G401.6 (cell line): ENCODE measurements around the gene TSSK3.
"Not testable (repeated sequence)": the region's sequence is repeated elsewhere in the genome, so short reads cannot be mapped to it uniquely, and the experiment has no call there.

Source experiments
- FAIRE-seq: peaks from 2 replicates; lab custom pipeline; 2012; peaks lifted over from hg19 to GRCh38; lab: Jason Lieb, UNC

The TSSK3 gene

DNA sequence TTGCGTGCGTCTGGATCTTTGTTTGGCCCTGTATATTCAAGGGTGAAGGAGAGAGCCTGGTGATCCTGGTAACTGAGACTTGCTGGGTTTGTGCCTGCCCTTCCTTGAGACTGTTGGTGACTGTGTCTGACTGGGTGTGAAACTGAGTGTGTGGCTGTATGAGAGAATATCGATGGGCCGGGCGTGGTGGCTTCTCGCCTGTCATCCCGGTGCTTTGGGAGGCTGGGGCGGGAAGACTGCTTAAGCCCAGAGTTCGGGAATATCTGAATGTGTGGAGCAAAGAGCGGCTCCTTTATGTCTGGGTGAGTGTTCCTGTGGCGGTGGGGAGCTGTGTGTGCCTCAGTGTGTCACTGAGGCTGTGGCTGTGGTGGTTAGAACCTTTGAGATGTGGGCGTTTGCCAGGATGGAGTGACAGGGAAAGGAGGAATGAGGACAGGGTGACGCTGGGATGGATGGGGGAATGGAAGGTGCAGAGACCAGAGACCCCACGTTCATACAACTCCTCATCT is 23.6 kb upstream of the TSSK3 start:
- FAIRE-seq: no peak

DNA sequence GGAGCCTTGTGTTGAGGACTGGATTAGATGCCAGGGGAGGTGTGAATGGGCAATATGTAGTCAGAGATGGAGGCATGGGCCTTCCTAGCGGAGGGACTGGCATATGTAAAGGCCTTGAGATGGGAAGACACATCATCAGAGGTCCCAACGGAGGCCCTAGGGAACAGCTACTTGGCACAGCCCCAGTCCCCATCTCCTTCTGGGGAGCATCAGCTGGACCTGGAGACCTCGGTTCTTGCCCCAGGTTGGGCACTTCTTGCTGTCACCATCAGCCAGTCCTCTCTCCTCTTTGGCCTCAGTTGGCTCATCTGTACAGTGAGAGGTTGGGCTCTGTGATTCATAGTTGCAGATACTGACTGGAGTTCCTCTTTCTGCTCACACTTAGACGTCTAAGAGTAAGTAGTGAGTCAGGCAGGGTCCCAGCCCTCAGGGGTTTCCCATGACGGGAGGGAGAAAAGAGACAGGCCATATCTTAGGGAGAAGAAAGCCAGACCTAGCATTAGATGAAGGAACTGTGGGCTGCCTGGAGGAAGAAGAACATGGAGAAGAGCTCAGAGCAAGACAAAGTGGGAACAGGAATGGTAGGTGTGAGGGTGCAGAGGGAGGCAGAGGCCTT is 22.9 kb upstream of the TSSK3 start:
- FAIRE-seq: no peak

DNA sequence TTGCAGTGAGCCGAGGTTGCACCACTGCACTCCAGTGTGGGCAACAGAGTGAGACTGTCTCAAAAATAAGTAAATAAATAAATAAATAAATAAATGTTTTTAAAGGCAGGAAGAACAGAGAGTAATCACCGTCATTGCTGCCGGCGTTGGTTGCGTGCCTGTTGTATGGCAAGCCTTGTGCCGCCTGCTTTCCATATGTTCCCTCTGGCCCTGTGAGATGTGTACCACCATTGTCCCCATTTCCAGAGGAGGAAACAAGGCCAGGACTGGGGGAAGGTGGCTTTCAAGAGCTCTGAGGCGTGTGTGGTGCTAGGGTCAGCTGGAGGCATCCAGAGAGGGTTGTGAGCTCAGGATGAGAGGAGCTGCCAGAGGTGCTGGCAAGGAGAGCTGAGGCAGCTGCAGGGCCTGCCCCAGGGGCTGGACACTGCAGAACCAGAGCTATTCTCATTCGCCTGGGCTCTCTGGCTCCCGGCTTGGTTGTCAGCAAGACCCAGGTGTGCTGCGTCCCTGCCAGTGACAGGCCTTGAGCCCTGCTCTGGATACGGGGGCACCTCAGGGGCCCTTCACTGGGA is 21.1 kb upstream of the TSSK3 start:
- FAIRE-seq: no peak

DNA sequence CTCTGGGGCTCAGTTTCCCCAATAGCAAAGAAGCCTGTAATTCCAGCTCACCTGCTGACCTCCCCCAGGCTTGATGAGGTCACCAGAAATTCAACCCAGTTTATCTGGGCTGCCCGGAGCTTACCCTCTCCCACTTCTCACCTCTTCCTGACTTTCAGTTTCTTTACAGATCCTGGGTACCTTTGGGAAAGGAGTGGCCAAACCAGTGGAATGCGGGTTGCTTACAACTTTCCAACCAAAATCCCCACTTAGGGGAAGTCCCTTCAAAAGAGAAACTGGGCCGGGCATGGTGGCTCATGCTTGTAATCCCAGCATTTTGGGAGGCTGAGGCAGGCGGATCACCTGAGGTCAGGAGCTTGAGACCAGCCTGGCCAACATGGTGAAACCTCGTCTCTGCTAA is 20.4 kb upstream of the TSSK3 start:
- FAIRE-seq: no peak

DNA sequence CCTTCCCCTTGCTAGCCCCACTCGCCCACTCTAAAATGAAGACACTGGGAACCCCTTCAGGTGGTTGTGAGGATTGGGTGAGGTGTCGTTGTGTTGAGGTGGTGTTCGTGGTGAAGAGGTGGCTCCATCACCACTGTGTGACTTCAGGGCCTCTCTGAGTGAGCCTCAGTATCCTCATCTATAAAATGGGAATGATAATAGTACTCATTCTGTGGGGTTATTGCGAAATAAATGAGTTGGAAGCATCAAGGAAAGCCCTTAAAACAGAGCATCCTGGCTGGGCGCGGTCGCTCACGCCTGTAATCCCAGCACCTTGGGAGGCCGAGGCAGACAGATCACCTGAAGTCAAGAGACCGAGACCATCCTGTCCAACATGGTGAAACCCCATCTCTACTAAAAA is 19.6 kb upstream of the TSSK3 start:
- no peak for FAIRE-seq

DNA sequence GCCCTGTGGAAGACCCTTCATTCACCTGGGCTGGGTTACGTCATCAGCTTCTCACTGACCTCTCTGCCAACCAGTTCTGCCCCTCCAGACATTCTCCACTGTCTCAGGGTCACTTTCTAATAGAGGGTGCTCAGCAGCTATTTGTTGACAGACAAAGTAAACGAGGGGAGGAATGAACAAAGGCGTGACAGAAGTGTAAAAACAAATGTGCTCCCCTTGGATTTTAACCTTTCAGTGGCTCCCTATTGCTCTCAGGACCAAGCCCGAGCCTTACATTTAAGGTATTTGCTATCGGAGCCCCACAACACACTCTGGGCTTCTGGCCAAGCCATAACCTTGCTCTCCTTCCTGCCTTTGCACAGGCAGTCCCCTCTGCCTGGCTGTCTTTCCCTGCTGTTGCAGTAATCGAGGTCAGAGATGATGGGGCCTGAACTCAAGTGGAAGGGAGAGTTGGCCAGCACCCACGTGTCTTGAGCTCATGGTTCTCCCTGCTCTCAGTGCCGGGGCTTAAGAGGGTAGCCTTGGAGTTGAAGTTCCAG is 17.0 kb upstream of the TSSK3 start:
- FAIRE-seq: no peak

DNA sequence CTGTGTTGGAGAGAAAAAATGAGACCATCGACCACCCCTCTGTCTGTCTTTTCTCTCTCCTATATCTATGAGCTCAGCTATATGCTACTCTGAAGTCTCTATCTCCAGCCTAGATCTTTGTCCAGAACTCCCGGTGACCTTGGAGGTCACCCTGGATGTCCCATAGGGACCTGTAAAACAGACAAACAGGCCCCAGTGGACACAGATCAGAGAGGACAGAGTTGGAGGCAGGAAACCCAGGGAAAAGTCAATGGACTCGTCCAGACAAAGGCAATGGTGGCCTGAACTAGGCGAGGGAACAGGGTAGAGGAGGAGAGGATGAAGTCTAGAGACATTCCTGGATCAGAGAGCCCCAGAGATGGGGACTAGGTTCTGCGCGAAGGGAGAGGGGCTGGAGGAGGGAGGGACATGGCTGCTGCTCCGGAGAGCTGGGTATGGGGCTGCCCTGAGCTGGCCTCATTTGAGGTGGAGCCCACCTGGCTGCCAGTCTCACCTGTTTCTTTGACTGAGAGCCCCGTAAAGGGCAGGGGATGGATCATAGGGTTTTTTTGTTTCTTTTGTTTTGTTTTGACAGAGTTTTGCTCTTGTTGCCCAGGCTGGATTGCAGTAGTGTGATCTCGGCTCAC is 15.7 kb upstream of the TSSK3 start:
- no peak for FAIRE-seq

DNA sequence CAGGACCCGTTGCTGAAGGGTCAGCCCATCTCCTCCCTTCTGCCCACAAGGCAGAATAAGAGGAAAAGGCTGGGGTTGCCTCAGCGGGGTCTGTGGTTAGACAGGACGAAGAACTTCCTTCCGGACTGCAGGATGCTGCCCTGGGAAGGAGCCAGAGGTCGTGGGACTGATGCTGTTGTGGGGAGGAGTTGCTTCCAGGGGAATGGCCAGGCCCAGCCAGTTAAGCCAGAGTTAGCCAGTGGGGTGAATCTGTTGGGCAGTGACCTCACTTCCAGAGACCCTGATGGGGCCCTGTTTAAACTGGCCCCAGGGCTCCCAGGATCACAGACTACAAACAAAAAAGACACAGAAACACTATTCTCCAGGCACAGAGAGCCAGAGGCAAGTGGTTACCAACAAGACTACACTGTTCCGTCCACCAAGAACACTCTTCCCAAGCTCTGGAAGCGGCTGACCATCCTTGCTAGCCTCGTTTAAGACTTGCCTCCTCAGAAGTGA is 13.1 kb upstream of the TSSK3 start:
- FAIRE-seq: no peak

DNA sequence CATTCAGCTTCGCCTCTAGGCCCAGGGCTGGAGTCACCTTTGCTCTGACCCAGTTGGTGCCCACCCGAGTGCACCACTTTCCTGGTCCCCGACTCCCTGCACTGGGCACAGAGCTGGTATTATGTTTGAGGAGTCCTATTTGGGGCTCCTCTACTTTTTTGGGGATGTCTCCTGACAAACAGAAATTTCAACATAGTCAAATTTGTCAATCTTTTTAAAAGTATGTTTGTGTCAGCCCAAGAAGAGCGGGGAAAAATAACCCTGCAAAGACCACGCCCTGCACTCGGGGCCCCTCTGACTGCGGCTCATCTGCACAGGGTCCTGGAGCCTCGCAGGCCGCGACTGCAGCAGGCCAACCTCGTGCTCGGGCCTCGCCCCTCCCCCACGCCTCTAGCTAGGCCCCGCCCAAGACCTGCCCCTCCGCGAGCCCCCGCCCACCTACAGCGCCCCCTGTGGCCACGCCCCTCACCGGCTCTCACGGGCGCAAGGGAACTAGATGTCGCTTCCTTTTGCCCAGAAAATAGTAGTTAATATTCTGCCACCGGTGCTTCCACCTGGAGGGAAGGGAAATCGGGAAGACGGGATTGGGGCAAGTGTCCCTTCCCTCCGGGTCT is 11.4 kb upstream of the TSSK3 start:
- FAIRE-seq: no peak

DNA sequence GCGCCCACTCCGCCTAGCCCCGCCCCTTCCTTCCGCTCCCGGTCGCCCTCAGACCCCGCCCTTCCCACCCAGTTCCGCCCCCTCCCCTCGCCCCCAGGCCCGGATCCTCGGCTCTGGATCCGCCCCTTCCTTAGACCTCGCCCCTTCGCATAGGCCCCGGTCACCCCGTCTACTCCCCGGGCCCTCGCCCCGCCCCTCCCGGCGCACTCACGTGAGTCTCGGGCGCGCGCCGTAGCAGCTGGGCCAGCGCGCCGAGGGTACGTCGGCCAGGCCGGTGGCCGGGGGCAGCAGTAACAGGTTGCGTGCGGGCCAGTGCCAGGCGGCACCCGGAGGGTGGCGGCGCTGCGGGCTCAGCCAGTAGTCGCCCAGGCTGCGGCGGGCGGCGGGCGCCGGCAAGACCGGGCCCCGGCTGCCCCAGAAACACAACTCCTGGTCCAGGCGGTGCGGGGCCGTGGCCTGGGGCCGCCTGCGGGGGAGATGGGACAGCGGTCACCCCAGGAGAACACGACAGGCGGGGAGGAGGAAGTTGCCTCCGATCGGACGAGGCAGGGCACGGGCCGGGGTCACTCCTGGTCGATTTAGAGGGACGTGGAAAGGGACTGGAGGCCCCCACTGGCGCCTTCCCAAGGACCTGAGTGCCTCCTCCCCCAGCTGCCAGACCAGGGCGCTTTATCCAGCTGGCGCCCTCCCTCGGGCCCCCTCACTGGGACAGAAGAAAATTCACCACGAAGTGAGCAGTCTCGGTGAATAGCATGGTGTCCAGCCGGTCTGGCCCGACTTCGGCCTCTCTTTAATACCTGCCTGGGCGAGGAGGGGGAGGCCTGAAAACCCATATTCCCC is 10.7 kb upstream of the TSSK3 start:
- FAIRE-seq: no peak

DNA sequence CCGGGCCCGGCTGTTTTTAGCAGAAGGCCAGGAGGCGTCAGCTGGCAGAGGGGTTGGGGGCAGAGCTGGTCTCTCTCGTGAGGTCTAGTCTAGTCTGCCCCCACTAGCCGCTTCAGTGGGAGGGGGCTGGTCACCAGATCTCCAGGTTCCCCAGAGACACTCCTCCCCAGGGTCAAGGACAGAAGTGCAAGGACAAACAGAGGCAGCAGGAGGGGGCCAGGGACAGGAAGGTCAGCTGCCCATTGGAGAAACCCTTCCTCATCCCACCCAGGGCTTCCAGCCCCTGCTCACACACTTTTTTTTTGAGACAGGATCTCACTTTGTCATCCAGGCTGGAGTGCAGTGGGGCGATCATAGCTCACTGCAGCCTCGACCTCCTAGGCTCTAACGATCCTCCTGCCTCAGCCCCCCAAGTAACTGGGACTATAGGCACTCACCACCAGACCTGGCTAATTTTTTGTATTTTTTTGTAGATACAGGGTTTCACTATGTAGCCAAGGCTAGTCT is 10.0 kb upstream of the TSSK3 start:
- no peak for FAIRE-seq

DNA sequence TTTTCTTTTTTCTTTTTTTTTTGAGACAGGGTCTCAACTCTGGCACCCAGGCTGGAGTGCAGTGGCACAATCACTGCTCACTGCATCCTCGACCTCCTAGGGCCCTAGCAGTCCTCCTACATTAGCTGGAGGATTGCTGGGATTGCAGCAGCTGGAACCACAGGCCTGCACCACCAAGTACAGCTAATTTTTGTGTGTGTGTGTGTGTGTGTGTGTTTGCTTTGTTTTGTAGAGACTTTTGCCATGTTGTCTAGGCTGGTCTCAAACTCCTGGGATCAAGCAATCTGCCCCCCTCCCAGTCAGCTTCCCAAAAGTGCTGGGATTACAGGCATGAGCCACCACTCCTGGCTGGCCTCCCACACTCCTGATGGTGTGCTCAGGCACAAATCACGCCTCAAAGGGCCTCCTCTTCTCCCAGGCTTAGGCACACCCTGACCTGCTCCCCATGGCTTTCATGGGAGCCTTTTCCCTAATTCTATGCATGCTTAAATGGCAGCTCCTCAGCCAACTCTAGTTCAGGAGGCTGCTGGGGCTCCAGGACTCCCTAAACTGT is 9.4 kb upstream of the TSSK3 start:
- FAIRE-seq: no peak

DNA sequence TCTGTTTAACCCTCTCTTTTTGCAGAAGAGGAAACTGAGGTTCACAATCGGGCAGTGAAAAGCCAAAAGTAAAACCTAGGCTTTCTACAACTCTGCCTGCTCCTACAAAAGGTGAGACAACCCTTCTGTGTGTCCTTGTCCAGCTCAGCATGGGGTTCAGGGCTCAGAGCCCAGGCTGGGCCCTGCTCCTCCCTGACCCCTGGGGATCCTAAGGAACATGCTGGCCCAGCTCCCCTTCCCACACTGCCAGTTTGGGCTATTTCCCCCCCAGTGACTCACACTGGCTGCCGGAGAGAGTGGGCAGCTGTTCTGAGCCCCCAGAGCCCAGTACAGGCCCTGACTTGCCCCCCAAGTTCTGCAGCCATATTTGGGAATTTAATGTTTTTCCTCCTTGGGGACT is 8.9 kb upstream of the TSSK3 start:
- no peak for FAIRE-seq

DNA sequence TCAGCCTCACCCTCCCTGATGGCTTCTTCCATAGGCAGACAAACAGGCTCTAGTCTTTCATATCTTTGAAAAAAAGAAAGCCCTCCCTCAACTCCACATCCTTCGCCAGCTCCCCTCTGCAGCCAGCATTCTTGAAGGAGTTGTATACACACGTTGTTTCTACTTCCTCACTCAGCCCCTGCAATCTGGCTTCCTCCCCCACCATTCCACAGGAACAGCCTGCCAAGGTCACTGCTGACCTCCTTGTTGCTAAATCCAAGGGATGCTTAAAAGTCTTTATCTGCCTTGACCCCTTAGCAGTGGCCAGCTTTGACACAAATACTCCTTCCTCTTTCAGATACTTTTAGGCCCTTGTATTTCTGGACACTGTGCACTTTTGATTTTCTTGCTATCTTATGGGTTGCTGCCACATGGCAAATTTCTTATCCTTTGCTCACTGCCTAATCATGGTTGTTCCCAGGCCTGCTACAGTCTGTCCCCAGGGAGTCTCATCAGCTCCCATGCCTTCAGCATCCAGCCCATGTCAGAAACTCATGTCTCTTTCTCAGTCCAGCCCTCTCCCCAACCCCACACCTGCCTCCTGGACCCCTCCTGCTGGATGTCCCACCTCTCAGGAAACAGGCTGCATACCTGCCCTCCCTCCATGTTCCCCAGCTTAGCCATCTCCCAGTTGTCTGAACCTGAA is 8.3 kb upstream of the TSSK3 start:
- no peak for FAIRE-seq

DNA sequence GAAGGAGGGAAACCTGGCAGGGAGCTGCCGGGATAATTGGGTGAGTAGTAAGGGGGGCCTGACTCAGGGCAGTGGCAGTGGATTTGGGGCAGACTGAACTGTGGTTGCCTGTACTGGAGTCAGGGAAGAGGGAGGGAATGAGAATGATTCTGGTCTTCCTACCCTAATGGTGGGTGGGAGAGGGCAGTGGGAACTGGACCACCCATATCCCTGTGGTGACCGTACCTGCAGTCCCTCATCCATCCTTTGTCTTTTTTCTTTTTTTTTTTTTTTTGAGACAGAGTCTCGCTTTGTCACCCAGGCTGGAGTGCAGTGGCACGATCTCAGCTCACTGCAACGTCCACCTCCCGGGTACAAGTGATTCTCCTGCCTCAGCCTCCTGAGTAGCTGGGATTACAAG is 6.6 kb upstream of the TSSK3 start:
- FAIRE-seq: not testable (repeated sequence)

DNA sequence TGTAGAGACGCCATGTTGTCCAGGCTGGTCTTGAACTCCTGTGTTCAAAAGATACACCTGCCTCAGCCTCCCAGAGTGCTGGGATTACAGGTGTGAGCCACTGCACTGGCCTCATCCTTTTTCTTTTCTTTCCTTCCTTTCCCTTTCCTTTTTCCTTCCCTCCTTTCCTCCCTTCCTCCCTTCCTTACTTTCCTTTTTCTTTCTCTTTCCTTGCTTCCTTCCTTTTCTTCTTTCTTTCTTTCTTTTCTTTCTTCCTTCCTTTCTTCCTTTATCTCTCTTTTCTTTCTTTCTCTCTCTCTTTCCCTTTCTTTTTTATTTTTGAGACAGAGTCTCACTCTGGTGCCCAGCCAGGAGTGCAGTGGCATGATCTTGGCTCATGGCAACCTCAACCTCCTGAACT is 5.9 kb upstream of the TSSK3 start:
- FAIRE-seq: no peak

DNA sequence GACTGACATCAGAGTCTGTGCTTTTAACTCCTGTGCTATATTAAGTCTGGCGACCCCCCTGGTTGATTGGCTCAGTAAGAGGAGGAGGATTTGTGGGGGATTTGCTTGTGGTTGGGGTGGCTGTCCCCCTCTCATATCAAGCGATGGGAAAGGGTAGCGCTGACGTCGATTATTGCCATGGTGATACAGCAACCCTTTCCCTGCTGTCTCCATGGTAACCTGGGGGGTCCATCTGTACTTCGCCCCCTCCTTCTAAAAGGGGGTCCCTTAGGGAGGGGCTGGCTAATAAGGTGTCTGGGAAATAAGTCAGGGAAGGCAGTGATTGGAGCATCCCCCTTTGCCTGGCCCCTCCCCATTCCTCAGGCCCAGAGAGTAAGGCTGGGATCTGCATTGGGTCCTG is 4.7 kb upstream of the TSSK3 start:
- FAIRE-seq: no peak

DNA sequence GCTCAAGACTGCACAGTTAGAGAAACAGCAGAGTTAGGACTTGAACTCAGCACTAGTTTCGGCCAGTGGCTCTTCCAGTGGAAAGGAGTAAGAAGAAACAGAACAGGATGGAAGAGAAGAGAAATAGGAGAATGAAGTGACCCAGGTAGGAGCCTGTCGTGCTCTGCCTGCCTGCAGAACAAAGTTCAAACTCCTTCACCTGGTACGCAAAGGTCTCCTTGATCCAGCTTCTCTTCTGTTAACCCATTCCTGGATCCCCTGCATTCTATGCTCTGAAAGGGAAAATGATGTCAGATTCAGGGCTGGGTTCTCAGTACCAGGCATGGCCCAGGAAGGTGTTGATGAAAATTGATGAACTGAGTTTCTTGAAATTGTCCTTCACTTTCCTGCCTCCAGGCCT is 3.9 kb upstream of the TSSK3 start:
- FAIRE-seq: no peak

DNA sequence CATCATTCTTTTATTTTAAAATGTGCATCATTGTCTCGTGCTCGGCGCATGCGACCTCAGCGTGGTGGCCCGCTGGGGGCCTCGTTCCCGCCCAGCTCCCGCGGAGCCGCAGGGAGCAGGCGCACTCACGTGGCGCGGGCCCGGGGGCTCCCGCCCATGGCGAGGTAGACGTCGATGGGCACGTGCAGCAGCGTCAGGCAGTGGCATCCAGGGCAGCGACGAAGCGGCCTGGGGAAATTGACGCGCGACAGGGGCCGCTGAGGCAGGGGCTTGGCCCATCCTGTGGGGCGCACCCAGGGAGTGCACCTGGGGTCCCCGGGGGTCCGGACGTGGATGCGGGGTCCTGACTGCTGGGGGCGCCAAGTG is 1.0 kb upstream of the TSSK3 start:
- FAIRE-seq: no peak

DNA sequence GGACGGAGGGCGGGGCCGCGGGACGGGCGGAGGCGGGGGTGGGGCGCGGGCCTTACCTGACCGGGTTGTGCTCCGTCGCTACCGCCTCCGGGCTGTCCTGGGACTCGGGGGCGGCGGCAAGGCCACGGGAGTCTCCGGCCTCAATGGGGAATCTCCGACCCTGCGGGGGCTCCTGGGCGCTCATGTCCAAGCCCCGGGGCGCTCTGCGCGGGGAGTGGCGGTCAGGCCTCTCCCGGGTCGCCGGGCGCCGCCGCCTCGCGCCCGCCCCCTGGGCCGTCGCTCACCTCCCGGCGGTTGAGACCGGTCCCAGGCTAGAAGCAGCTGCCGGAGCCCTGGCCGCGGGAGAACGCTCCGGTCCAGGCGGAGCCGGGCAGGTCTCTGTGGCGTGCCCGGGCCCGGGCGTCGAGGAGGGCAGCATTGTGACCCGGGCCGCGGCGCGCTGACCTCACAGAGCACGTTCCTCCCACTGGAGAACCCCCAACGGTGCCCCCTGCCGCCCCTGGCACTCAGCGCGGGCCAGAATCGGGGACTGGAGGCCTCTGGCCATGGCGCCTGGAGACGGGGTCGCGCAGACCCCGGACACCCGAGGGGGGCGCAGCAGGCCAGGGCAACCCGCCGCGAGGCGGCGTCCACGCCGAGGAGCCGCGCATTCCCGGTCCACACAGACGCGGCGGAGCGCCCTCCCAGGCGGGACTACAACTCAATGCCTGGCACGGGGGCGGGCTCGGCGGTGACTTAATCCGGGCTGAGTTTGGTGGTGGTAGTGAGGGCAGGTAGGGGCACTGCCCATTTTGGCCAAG is 465 bp upstream of the TSSK3 start:
- FAIRE-seq: no peak
